22Rv1 (cell line): Measurements from ENCODE around the gene SLC12A4.

Experiments
- ZFX ChIP-seq: fragments of 450-650 bp; IDR thresholded peaks from 2 replicates; pipeline ENCODE4 v1.6.1; 2017; ENCODE audit warnings: antibody characterized with exemption, borderline replicate concordance
- TF ChIP-seq, protein P1 (sequence below): fragments of 450-650 bp; IDR thresholded peaks from 2 replicates; pipeline ENCODE4 v1.5.1; 2017; ENCODE audit warnings: mild to moderate bottlenecking

DNA sequence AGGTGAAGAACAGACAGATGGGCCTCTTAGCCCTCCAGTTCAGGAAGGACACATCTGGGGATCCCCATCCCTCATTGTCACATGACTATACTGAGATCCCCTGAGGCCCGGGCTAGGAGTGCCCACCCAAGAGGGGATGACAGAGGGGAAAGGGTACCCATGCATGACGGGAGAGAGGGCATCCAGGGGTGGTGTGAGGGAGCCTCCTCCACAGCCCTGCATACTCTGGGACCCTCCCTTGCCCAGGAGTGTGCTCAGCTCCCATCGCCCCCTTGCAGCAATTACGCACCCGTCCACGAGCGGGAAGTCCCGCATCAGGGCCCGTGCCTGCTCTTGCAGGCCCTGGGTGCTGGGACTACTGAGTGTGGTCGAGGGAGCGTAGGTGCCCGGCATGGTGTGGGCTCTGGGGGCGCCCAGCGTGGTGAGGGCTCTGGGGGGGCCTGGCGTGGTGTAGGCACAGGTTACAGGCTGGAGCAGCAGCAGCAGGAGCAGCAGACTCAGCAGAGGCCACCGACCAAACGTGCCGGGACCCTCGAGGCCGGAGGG is 24.3 kb upstream of the SLC12A4 start:
- TF ChIP-seq, protein P1, sequence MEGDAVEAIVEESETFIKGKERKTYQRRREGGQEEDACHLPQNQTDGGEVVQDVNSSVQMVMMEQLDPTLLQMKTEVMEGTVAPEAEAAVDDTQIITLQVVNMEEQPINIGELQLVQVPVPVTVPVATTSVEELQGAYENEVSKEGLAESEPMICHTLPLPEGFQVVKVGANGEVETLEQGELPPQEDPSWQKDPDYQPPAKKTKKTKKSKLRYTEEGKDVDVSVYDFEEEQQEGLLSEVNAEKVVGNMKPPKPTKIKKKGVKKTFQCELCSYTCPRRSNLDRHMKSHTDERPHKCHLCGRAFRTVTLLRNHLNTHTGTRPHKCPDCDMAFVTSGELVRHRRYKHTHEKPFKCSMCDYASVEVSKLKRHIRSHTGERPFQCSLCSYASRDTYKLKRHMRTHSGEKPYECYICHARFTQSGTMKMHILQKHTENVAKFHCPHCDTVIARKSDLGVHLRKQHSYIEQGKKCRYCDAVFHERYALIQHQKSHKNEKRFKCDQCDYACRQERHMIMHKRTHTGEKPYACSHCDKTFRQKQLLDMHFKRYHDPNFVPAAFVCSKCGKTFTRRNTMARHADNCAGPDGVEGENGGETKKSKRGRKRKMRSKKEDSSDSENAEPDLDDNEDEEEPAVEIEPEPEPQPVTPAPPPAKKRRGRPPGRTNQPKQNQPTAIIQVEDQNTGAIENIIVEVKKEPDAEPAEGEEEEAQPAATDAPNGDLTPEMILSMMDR = no peak
- TF ChIP-seq ZFX = no peak
